ENCODE results near the gene ZNF587. TPM values are rescaled to one million over a fixed set of nuclear protein-coding genes. Genes with fewer than 3 reads are reported as not detected.
"Not testable (repeated sequence)": the region's sequence is repeated elsewhere in the genome, so short reads cannot be mapped to it uniquely, and the experiment has no call there.

The ZNF587 gene
- total RNA-seq, 1 experiment from 2014 or later, result 16.3 TPM

DNA sequence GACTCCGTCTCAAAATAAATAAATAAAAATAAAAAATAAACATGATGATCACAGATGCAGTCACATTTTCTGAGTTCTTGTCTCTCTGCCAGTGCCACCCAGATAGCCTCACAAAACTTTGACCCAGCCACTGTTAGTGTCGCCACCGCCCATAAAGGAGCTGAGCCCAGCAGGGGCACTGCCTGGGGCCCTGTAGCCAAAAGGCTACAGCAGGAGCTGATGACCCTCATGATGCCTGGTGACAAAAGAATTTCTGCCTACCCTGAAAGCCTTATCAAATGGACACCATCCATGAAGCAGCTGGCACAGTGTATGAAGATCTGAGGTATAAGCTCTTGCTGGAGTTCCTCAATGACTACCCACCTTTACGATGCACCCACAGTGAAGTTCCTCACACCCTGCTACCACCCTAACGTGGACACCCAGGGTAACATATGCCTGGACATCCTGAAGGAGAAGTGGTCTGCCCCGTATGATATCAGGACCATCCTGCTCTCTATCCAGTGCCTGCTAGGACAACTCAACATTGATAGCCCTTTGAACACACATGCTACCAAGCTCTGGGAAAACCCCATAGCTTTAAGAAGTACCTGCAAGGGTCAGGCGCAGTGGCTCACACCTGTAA, 18.3 kb downstream of the ZNF587 start:
- Histone ChIP-seq H4K20me1 (ENCODE audit: low read length) (no peaks in the 10 kb centered on the region), H3K4me1 (ENCODE audit: insufficient read depth, low read length) (no peaks in the 10 kb centered on the region), H3K36me3 (ENCODE audit: low read depth, low read length) (peaks cover 67% of the 10 kb centered on the region), H3K79me2 (ENCODE audit: low read length) (no peaks in the 10 kb centered on the region), H3F3A (ENCODE audit: low read length, unreplicated experiment) (no peaks in the 10 kb centered on the region), H3K27ac (ENCODE audit: low read length) (no peak overlapping the region), H3K4me2 (ENCODE audit: low read length) (no peak overlapping the region), H3K9ac (ENCODE audit: low read length) (no peak overlapping the region), H3K27me3 (ENCODE audit: low read length) (no peaks in the 10 kb centered on the region), H3K9me3 (ENCODE audit: low read length) (peaks cover 31% of the 10 kb centered on the region), H3K9me2 (replicated peaks; ENCODE audit: low read length) (no peaks in the 10 kb centered on the region), H3K4me3 (ENCODE audit: low read length) (no peak overlapping the region), H2AFZ (ENCODE audit: low read length) (no peak overlapping the region)
- BruUV-seq (replicated peaks), result no TSS peak
- intact Hi-C loops (cut with micrococcal nuclease), result no loop called here
- ChIA-PET CTCF (no interaction called here), POLR2A (ENCODE audit: unreplicated experiment) (no interaction called here)
- DNase-seq, result no peak
- no peak for TF ChIP-seq EZH2 (IDR thresholded peaks at IDR 0.05; ENCODE audit: low read length, unreplicated experiment)
- TF ChIP-seq EZH2phosphoT487 (IDR thresholded peaks at IDR 0.05; ENCODE audit: borderline replicate concordance, low read length), result no peak
- TF ChIP-seq, protein P1, sequence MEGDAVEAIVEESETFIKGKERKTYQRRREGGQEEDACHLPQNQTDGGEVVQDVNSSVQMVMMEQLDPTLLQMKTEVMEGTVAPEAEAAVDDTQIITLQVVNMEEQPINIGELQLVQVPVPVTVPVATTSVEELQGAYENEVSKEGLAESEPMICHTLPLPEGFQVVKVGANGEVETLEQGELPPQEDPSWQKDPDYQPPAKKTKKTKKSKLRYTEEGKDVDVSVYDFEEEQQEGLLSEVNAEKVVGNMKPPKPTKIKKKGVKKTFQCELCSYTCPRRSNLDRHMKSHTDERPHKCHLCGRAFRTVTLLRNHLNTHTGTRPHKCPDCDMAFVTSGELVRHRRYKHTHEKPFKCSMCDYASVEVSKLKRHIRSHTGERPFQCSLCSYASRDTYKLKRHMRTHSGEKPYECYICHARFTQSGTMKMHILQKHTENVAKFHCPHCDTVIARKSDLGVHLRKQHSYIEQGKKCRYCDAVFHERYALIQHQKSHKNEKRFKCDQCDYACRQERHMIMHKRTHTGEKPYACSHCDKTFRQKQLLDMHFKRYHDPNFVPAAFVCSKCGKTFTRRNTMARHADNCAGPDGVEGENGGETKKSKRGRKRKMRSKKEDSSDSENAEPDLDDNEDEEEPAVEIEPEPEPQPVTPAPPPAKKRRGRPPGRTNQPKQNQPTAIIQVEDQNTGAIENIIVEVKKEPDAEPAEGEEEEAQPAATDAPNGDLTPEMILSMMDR (conservative IDR thresholded peaks at IDR 0.05; ENCODE audit: low read depth, low read length), result no peak
- ATAC-seq, result no peak

DNA sequence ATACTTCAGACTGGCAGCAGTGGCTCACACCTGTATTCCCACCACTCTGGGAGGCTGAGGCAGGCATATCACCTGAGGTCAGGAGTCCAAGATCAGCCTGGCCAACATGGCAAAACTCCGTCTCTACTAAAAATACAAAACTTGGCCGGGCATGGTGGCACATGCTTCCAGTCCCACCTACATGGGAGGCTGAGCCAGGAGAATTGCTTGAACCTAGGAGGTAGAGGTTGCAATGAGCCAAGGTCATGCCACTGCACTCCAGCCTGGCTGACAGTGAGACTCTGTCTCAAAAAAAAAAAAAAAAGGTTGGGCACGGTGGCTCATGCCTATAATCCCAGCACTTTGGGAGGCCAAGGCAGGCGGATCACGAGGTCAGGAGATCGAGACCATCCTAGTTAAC, 20.0 kb downstream of the ZNF587 start:
- H3K9me2 ChIP-seq (replicated peaks; ENCODE audit: low read length); DNase-seq; H3K27ac ChIP-seq (ENCODE audit: low read length); intact Hi-C loops (cut with micrococcal nuclease); H2AFZ ChIP-seq (ENCODE audit: low read length); H4K20me1 ChIP-seq (ENCODE audit: low read length); ATAC-seq; H3K9ac ChIP-seq (ENCODE audit: low read length); CTCF ChIA-PET; H3K27me3 ChIP-seq (ENCODE audit: low read length); H3K4me2 ChIP-seq (ENCODE audit: low read length); H3K4me1 ChIP-seq (ENCODE audit: insufficient read depth, low read length); H3K79me2 ChIP-seq (ENCODE audit: low read length); BruUV-seq (replicated peaks); H3F3A ChIP-seq (ENCODE audit: low read length, unreplicated experiment); POLR2A ChIA-PET (ENCODE audit: unreplicated experiment); H3K4me3 ChIP-seq (ENCODE audit: low read length): not testable (repeated sequence)
- H3K9me3 ChIP-seq (ENCODE audit: low read length), result peaks cover 43% of the 10 kb centered on the region
- peaks cover 67% of the 10 kb centered on the region for H3K36me3 ChIP-seq (ENCODE audit: low read depth, low read length)

DNA sequence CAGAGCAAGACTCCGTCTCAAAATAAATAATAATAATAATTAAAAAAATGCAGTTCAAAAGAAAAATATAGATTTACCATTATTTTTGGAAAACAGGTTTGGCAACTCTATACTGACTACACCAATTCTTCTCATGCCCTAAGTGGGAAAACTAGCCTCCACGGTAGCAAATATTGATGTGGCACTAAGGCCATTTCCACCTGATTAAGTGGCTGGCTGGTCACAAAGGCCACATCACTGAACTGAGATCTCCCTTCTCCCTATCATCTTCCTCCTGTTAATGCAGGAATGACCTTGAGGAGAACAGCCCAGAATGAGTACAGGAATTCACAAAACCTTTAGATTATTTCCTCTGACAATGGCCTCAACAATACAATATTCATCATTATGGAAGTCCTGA, 20.6 kb downstream of the ZNF587 start:
- H3K79me2 ChIP-seq (ENCODE audit: low read length), result no peaks in the 10 kb centered on the region
- no peak overlapping the region for H3K9ac ChIP-seq (ENCODE audit: low read length)
- no peaks in the 10 kb centered on the region for H3K27me3 ChIP-seq (ENCODE audit: low read length)
- no peak overlapping the region for H3K4me2 ChIP-seq (ENCODE audit: low read length)
- DNase-seq, result no peak
- H4K20me1 ChIP-seq (ENCODE audit: low read length), result no peaks in the 10 kb centered on the region
- H2AFZ ChIP-seq (ENCODE audit: low read length), result no peak overlapping the region
- ATAC-seq, result no peak
- H3K4me3 ChIP-seq (ENCODE audit: low read length), result no peak overlapping the region
- no peaks in the 10 kb centered on the region for H3K4me1 ChIP-seq (ENCODE audit: insufficient read depth, low read length)
- no peak overlapping the region for H3K27ac ChIP-seq (ENCODE audit: low read length)
- H3K9me2 ChIP-seq (replicated peaks; ENCODE audit: low read length), result no peaks in the 10 kb centered on the region
- peaks cover 43% of the 10 kb centered on the region for H3K9me3 ChIP-seq (ENCODE audit: low read length)
- peaks cover 62% of the 10 kb centered on the region for H3K36me3 ChIP-seq (ENCODE audit: low read depth, low read length)
- ChIA-PET POLR2A (ENCODE audit: unreplicated experiment) (no interaction called here), CTCF (no interaction called here)
- TF ChIP-seq EZH2 (IDR thresholded peaks at IDR 0.05; ENCODE audit: low read length, unreplicated experiment) (no peak), EZH2phosphoT487 (IDR thresholded peaks at IDR 0.05; ENCODE audit: borderline replicate concordance, low read length) (no peak)
- TF ChIP-seq, protein P1 (conservative IDR thresholded peaks at IDR 0.05; ENCODE audit: low read depth, low read length), result no peak
- no TSS peak for BruUV-seq (replicated peaks)
- H3F3A ChIP-seq (ENCODE audit: low read length, unreplicated experiment), result no peaks in the 10 kb centered on the region
- intact Hi-C loops (cut with micrococcal nuclease), result no loop called here
